Stimulated activated CD4-positive, alpha-beta T cell treated with anti-CD3 and anti-CD28 coated beads, Interleukin-2, amount 100 ng/mL, for 4 hours (primary cell): ENCODE measurements around the gene ARHGEF25.
"Not testable (repeated sequence)": the region's sequence is repeated elsewhere in the genome, so short reads cannot be mapped to it uniquely, and the experiment has no call there.

Experiments
- DNase-seq: peaks from one replicate; pipeline ENCODE4 v3.0.0-alpha.2; 2020; ENCODE audit warnings: low read depth

Gene ARHGEF25

GRCh38 chr12:57611108-57611826 lies at the start of gene ARHGEF25:
Gene ARHGEF25, plus strand, starts transcription at chr12:57611435. Its CDS starts 460 bp downstream, at chr12:57611895.
- no peak for DNase-seq

GRCh38 chr12:57563358-57563757 lies 47.9 kb upstream of the ARHGEF25 start:
- no peak for DNase-seq

GRCh38 chr12:57564178-57564740 lies 47.0 kb upstream of the ARHGEF25 start:
- DNase-seq: no peak

- no peak for DNase-seq
These were observed 42.4 kb upstream of the ARHGEF25 start for GRCh38 chr12:57568838-57569237.

GRCh38 chr12:57569858-57570257 lies 41.4 kb upstream of the ARHGEF25 start:
- no peak for DNase-seq

- not testable (repeated sequence) for DNase-seq
These were observed 40.8 kb upstream of the ARHGEF25 start for GRCh38 chr12:57570438-57570837.

GRCh38 chr12:57571926-57572762 lies 39.1 kb upstream of the ARHGEF25 start:
- no peak for DNase-seq

- DNase-seq: no peak
These were observed 36.4 kb upstream of the ARHGEF25 start for GRCh38 chr12:57574795-57575194.

- DNase-seq: no peak
These were observed 35.2 kb upstream of the ARHGEF25 start for GRCh38 chr12:57575771-57576612.

GRCh38 chr12:57576613-57577160 lies 34.5 kb upstream of the ARHGEF25 start:
- DNase-seq: no peak

GRCh38 chr12:57577981-57578758 lies 33.1 kb upstream of the ARHGEF25 start:
- no peak for DNase-seq

GRCh38 chr12:57579011-57579410 lies 32.2 kb upstream of the ARHGEF25 start:
- DNase-seq: no peak

- no peak for DNase-seq
These were observed 31.4 kb upstream of the ARHGEF25 start for GRCh38 chr12:57579677-57580465.

GRCh38 chr12:57580466-57580795 lies 30.8 kb upstream of the ARHGEF25 start:
- no peak for DNase-seq

GRCh38 chr12:57581802-57582201 lies 29.4 kb upstream of the ARHGEF25 start:
- no peak for DNase-seq

- DNase-seq: no peak
These were observed 28.8 kb upstream of the ARHGEF25 start for GRCh38 chr12:57582440-57582839.

- peak; percentile 55 for DNase-seq
These were observed 28.0 kb upstream of the ARHGEF25 start for GRCh38 chr12:57583008-57583831.

GRCh38 chr12:57584050-57584449 lies 27.2 kb upstream of the ARHGEF25 start:
- no peak for DNase-seq

- DNase-seq: no peak
These were observed 26.5 kb upstream of the ARHGEF25 start for GRCh38 chr12:57584690-57585089.
